ENCODE measurements around the gene PLEKHM3. TPM values are rescaled to one million over a fixed set of nuclear protein-coding genes. Genes with fewer than 3 reads are reported as not detected.

Gene PLEKHM3
- total and polyA plus RNA-seq, 2 of the 13 experiments (the other 11 are each of a cell fraction or from before 2014, with no cell fraction given), result 4.5 to 4.7 TPM

- TF ChIP-seq HMGXB4 (CRISPR knock-in tag; IDR thresholded peaks at IDR 0.05; ENCODE audit: borderline replicate concordance in 1 of 2, low read depth in 1 of 2) (peak; percentile 44 to 83; a peak in 2 of 4 replicates), ETS1 (CRISPR knock-in tag; IDR thresholded peaks at IDR 0.05) (no peak), CCAR2 (optimal IDR thresholded peaks at IDR 0.05; ENCODE audit: low read depth, low read length) (no peak), DPF2 (CRISPR knock-in tag; IDR thresholded peaks at IDR 0.05; ENCODE audit: borderline replicate concordance, low read depth) (peak; percentile 11; the same call in 1 of the 2 replicates), SNRNP70 (IDR thresholded peaks at IDR 0.05; ENCODE audit: low read depth, low read length) (no peak), ZNF263 (CRISPR knock-in tag; IDR thresholded peaks at IDR 0.05) (no peak), JUN (CRISPR knock-in tag; IDR thresholded peaks at IDR 0.05) (0 out of 2 replicates have a peak, but pooled peaks have one; percentile 20), TFAP4 (IDR thresholded peaks at IDR 0.05; ENCODE audit: borderline replicate concordance, low read depth) (no peak; the same call in 1 of the 2 replicates), PLRG1 (conservative IDR thresholded peaks at IDR 0.05) (no peak), SP4 (CRISPR knock-in tag; IDR thresholded peaks at IDR 0.05) (no peak), MAFF (IDR thresholded peaks at IDR 0.05; ENCODE audit: low read depth, low read length) (no peak), ASH2L (IDR thresholded peaks at IDR 0.05; ENCODE audit: insufficient read length, low read depth, low read length) (peak; percentile 83), MYC (CRISPR knock-in tag; IDR thresholded peaks at IDR 0.05; ENCODE audit: borderline replicate concordance) (no peak), GABPA (IDR thresholded peaks at IDR 0.05; ENCODE audit: low read depth, low read length) (no peak), GABPA (CRISPR knock-in tag; IDR thresholded peaks at IDR 0.05; ENCODE audit: low read depth) (no peak)
- TF ChIP-seq, protein P1, sequence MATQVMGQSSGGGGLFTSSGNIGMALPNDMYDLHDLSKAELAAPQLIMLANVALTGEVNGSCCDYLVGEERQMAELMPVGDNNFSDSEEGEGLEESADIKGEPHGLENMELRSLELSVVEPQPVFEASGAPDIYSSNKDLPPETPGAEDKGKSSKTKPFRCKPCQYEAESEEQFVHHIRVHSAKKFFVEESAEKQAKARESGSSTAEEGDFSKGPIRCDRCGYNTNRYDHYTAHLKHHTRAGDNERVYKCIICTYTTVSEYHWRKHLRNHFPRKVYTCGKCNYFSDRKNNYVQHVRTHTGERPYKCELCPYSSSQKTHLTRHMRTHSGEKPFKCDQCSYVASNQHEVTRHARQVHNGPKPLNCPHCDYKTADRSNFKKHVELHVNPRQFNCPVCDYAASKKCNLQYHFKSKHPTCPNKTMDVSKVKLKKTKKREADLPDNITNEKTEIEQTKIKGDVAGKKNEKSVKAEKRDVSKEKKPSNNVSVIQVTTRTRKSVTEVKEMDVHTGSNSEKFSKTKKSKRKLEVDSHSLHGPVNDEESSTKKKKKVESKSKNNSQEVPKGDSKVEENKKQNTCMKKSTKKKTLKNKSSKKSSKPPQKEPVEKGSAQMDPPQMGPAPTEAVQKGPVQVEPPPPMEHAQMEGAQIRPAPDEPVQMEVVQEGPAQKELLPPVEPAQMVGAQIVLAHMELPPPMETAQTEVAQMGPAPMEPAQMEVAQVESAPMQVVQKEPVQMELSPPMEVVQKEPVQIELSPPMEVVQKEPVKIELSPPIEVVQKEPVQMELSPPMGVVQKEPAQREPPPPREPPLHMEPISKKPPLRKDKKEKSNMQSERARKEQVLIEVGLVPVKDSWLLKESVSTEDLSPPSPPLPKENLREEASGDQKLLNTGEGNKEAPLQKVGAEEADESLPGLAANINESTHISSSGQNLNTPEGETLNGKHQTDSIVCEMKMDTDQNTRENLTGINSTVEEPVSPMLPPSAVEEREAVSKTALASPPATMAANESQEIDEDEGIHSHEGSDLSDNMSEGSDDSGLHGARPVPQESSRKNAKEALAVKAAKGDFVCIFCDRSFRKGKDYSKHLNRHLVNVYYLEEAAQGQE (IDR thresholded peaks at IDR 0.05; ENCODE audit: borderline replicate concordance in 1 of 2, low read depth in 1 of 2, low read length in 2 of 2), result no peak
- TF ChIP-seq, protein P2, sequence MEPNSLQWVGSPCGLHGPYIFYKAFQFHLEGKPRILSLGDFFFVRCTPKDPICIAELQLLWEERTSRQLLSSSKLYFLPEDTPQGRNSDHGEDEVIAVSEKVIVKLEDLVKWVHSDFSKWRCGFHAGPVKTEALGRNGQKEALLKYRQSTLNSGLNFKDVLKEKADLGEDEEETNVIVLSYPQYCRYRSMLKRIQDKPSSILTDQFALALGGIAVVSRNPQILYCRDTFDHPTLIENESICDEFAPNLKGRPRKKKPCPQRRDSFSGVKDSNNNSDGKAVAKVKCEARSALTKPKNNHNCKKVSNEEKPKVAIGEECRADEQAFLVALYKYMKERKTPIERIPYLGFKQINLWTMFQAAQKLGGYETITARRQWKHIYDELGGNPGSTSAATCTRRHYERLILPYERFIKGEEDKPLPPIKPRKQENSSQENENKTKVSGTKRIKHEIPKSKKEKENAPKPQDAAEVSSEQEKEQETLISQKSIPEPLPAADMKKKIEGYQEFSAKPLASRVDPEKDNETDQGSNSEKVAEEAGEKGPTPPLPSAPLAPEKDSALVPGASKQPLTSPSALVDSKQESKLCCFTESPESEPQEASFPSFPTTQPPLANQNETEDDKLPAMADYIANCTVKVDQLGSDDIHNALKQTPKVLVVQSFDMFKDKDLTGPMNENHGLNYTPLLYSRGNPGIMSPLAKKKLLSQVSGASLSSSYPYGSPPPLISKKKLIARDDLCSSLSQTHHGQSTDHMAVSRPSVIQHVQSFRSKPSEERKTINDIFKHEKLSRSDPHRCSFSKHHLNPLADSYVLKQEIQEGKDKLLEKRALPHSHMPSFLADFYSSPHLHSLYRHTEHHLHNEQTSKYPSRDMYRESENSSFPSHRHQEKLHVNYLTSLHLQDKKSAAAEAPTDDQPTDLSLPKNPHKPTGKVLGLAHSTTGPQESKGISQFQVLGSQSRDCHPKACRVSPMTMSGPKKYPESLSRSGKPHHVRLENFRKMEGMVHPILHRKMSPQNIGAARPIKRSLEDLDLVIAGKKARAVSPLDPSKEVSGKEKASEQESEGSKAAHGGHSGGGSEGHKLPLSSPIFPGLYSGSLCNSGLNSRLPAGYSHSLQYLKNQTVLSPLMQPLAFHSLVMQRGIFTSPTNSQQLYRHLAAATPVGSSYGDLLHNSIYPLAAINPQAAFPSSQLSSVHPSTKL (CRISPR knock-in tag; IDR thresholded peaks at IDR 0.05), result peak; percentile 56; the same call in 1 of the 2 replicates
Measured at GRCh38 chr2:208033701-208034502, 8.6 kb upstream of the PLEKHM3 start (continued).

All from HepG2 (cell line).